Pancreas (tissue), 10 donors: ENCODE results near the gene CYSTM1. TPM values are rescaled to one million over a fixed set of nuclear protein-coding genes. Genes with fewer than 3 reads are reported as not detected.

Experiments used
- ATAC-seq, 4 donors: fragments of 200-7000 bp; cut with Tn5 transposase; one replicate each; pipeline versions ENCODE4 v1.8.0 to v1.9.1; 2020; ENCODE audit warnings: mild to moderate bottlenecking in 4 of 4, moderate library complexity in 4 of 4
- DNase-seq, 6 donors: peaks; one replicate each; pipeline ENCODE4 v3.0.0-alpha.2; 2020
- FAIRE-seq: peaks from 2 replicates; lab custom pipeline; 2012; peaks lifted over from hg19 to GRCh38; lab: Jason Lieb, UNC
- H3K27ac ChIP-seq, 4 donors: fragments of 200-600 bp; sonication (generic); 1 replicate in 3 of 4; 2 replicates in 1 of 4; pipeline versions ENCODE4 v1.5.0 to v1.8.0; 2020
- H3K27me3 ChIP-seq, 4 donors: fragments of 200-600 bp; one replicate each; pipeline ENCODE4 v1.8.0; 2021
- H3K36me3 ChIP-seq, 3 donors: fragments of 200-600 bp; sonication (generic) in 1 of 3; one replicate each; pipeline versions ENCODE4 v1.5.0 to v1.8.0; 2020 to 2021
- H3K4me1 ChIP-seq, 3 donors: fragments of 200-600 bp; one replicate each; pipeline ENCODE4 v1.8.0; 2021
- H3K4me3 ChIP-seq, 4 donors: fragments of 200-600 bp; sonication (generic) in 2 of 4; one replicate each; pipeline versions ENCODE4 v1.5.0 to v1.8.0; 2020 to 2021
- H3K9me3 ChIP-seq, 4 donors: fragments of 200-600 bp; one replicate each; pipeline ENCODE4 v1.8.0; 2021
- CTCF ChIP-seq, 4 donors: fragments of 200-600 bp; sonication (generic) in 3 of 4; IDR thresholded peaks; one replicate each; pipeline versions ENCODE4 v1.5.0 to v1.8.0; 2021; ENCODE audit warnings: antibody characterized with exemption in 4 of 4
- WGBS, 2 donors: extraction: QIAGEN DNeasy Blood & Tissue Kit; methylation state at CpG; one replicate each; pipeline ENCODE4 v1.1.7; 2013; 5-methylcytosine and 5-hydroxymethylcytosine counted together
- intact Hi-C, 3 donors: fragments of 100-400 bp; cut with DNase I; formaldehyde crosslinking; loops; one replicate each; pipeline versions ENCODE4 v1.11.1 to v1.14.2; 2022
- polyA plus RNA-seq, 2 donors: library from polyadenylated mRNA; stranded (reverse); fragments of 200-250 nt; gene quantifications; one replicate each; pipeline ENCODE4 v1.2.3, GENCODE V29; 2013
- total RNA-seq, 6 donors: library from RNA; stranded (reverse); fragmentation: NEBNext Ultra II Directional in 4 of 6; extraction: Animal tissue kit (Norgen Biotek cat#: 25700) in 4 of 6; gene quantifications; one replicate each; pipeline versions ENCODE4 v1.2.1 to v1.2.4, GENCODE V29; 2021 to 2023
- donor health status: healthy with polysubstance abuse.
- donor health status: DM: no; HTN: no; CAD: no; lungs with moderate emphysema.
- donor health status: DM: no; HTN: no; CAD: no.
- donor health status: control.
- donor health status: control.
- donor health status: Bipolar disorder and iron deficiency.
- donor health status: DM: yes; HTN: yes; CAD: no.
- donor health status: DM: no; HTN: no; CAD: no.
- donor health status: DM: no; HTN: no; CAD: no.
- donor health status: DM: yes; HTN: yes; CAD: no.

The CYSTM1 gene
- total and polyA plus RNA-seq, 8 donors, result 30.2 to 185 (median 52.8) TPM

GRCh38 chr5:140292212-140293036 lies 117.4 kb downstream of the CYSTM1 start:
- H3K27ac ChIP-seq, result peak overlapping the region in 1 of 4 donors; percentile 45
- peaks cover 13 to 32% (median 22%) of the 10 kb centered on the region in 3 donors for H3K4me1 ChIP-seq
- FAIRE-seq (no peak), ATAC-seq (peak in 2 of 4 donors; percentile 25 to 42), DNase-seq (no peak)
- no peaks in the 10 kb centered on the region for H3K9me3 ChIP-seq
- H3K27me3 ChIP-seq, result no peaks in the 10 kb centered on the region
- no peak overlapping the region for H3K4me3 ChIP-seq
- no peak for TF ChIP-seq CTCF (IDR thresholded peaks at IDR 0.05)
- H3K36me3 ChIP-seq, result no peaks in the 10 kb centered on the region
- intact Hi-C loops, result no loop called here
- 46 to 49% methylated on average over 1 of the region's 1 CpG for WGBS, 2 donors

Other genes starting within 250 kb of the CYSTM1 start
- 1 to 10 TPM; 1.5 to 5.2 (median 3.7) TPM for gene NRG2, start 131.9 kb upstream of the CYSTM1 start, total RNA-seq
- gene NRG2, start 131.9 kb upstream of the CYSTM1 start, polyA plus RNA-seq, result 1 to 10 TPM; 1.2 to 3.3 TPM
- gene PURA, start 61.1 kb upstream of the CYSTM1 start, total RNA-seq, result 10 to 100 TPM in 3 of 6 donors, 1 to 10 TPM in 3; 8.3 to 17.2 (median 11.1) TPM
- gene PURA, start 61.1 kb upstream of the CYSTM1 start, polyA plus RNA-seq, result 1 to 10 TPM; 3.2 to 3.9 TPM
- gene IGIP, start 49.3 kb upstream of the CYSTM1 start, total RNA-seq, result 1 to 10 TPM; 2.6 to 8.0 (median 5.8) TPM
- 1 to 10 TPM; 3.8 to 7.0 TPM for gene IGIP, start 49.3 kb upstream of the CYSTM1 start, polyA plus RNA-seq
- 10 to 100 TPM; 10.5 to 26.3 (median 15.0) TPM for gene PFDN1, start 127.9 kb downstream of the CYSTM1 start, total RNA-seq
- gene PFDN1, start 127.9 kb downstream of the CYSTM1 start, polyA plus RNA-seq, result 10 to 100 TPM; 38.9 to 43.9 TPM
- gene HBEGF, start 171.4 kb downstream of the CYSTM1 start, total RNA-seq, result 1 to 10 TPM in 5 of 6 donors, under 1 TPM in 1; 0.97 to 5.0 (median 1.7) TPM
- 1 to 10 TPM; 1.9 to 3.1 TPM for gene HBEGF, start 171.4 kb downstream of the CYSTM1 start, polyA plus RNA-seq
- gene SLC4A9, start 185.0 kb downstream of the CYSTM1 start, total RNA-seq, result under 1 TPM in 4 of 6 donors, not detected in 2; 0.12 to 0.32 (median 0.23) TPM
- 1 to 10 TPM in 1 of 2 donors, under 1 TPM in 1; 0.89 to 1.0 TPM for gene SLC4A9, start 185.0 kb downstream of the CYSTM1 start, polyA plus RNA-seq
- gene ANKHD1, start 226.6 kb downstream of the CYSTM1 start, total RNA-seq, result 10 to 100 TPM; 56.0 to 77.7 (median 64.0) TPM
- 10 to 100 TPM; 56.4 to 76.1 TPM for gene ANKHD1, start 226.6 kb downstream of the CYSTM1 start, polyA plus RNA-seq